Gastrocnemius medialis (tissue), 4 donors: Measurements from ENCODE around the gene CYB5RL. TPM values are rescaled to one million over a fixed set of nuclear protein-coding genes. Genes with fewer than 3 reads are reported as not detected.
"Not testable (repeated sequence)": the region's sequence is repeated elsewhere in the genome, so short reads cannot be mapped to it uniquely, and the experiment has no call there.

ENCODE experiments used
- ATAC-seq, 2 donors: fragments of 150-250 bp; one replicate each; pipeline ENCODE4 v1.9.1; 2016
- DNase-seq, 2 donors: peaks; one replicate each; pipeline ENCODE4 v3.0.0-alpha.2; 2019
- H3K27ac ChIP-seq, 4 donors: fragments of 200-600 bp; sonication (generic); 1 replicate in 1 of 4; 2 replicates in 3 of 4; pipeline ENCODE4 v1.5.1; 2016 to 2018; ENCODE audit warnings: mild to moderate bottlenecking in 2 of 4, moderate library complexity in 1 of 4
- H3K27me3 ChIP-seq, 3 donors: fragments of 200-600 bp; sonication (generic) in 2 of 3; 1 replicate in 1 of 3; 2 replicates in 2 of 3; pipeline versions ENCODE4 v1.5.1 to v1.6.0; 2016 to 2019; ENCODE audit warnings: mild to moderate bottlenecking in 1 of 3, moderate library complexity in 1 of 3
- H3K36me3 ChIP-seq, 2 donors: fragments of 200-600 bp; sonication (generic) in 1 of 2; one replicate each; pipeline ENCODE4 v1.5.1; 2017 to 2018
- H3K4me1 ChIP-seq, 2 donors: fragments of 200-600 bp; sonication (generic) in 1 of 2; one replicate each; pipeline ENCODE4 v1.5.1; 2016 to 2017; ENCODE audit warnings: mild to moderate bottlenecking in 2 of 2
- H3K4me3 ChIP-seq, 4 donors: fragments of 200-600 bp; sonication (generic) in 3 of 4; 1 replicate in 1 of 4; 2 replicates in 3 of 4; pipeline ENCODE4 v1.5.1; 2016 to 2019; ENCODE audit warnings: mild to moderate bottlenecking in 2 of 4
- H3K9me3 ChIP-seq, 3 donors: fragments of 200-600 bp; sonication (generic) in 2 of 3; 1 replicate in 1 of 3; 2 replicates in 2 of 3; pipeline ENCODE4 v1.5.1; 2016 to 2019
- CTCF ChIP-seq, 5 experiments: fragments of 450-650 bp in 3 of 5; fragments of 200-600 bp in 2 of 5; sonication (generic) in 2 of 5; IDR thresholded peaks in 4 of 5; conservative IDR thresholded peaks in 1 of 5; 1 replicate in 4 of 5; 2 replicates in 1 of 5; pipeline ENCODE4 v1.5.1; 2016 to 2019; ENCODE audit warnings: antibody characterized with exemption in 5 of 5, mild to moderate bottlenecking in 3 of 5, moderate library complexity in 3 of 5
- POLR2A ChIP-seq, 2 donors: fragments of 450-650 bp; IDR thresholded peaks; one replicate each; pipeline ENCODE4 v1.6.1; 2017; ENCODE audit warnings: antibody characterized with exemption in 2 of 2, mild to moderate bottlenecking in 2 of 2, moderate library complexity in 2 of 2
- in situ Hi-C, 4 donors: fragments of 200-750 bp; cut with MboI; loops; one replicate each; pipeline versions ENCODE4 v1.15.0 to v1.8.0; 2017; ENCODE audit warnings: low sequenced_read_pairs in 4 of 4
- intact Hi-C: fragments of 100-400 bp; cut with DNase I; formaldehyde crosslinking; loops from one replicate; pipeline ENCODE4 v1.15.1; 2023; ENCODE audit warnings: low total_unique reads
- total RNA-seq, 4 donors: library from RNA; depleted of rRNA; stranded (reverse); fragments of >200 nt; gene quantifications; one replicate each; pipeline versions ENCODE4 v1.1.0 to v1.2.3, GENCODE V29; 2016

CYB5RL gene
- total RNA-seq, 4 donors from 2014 or later = 1.8 to 5.8 (median 3.4) TPM

DNA sequence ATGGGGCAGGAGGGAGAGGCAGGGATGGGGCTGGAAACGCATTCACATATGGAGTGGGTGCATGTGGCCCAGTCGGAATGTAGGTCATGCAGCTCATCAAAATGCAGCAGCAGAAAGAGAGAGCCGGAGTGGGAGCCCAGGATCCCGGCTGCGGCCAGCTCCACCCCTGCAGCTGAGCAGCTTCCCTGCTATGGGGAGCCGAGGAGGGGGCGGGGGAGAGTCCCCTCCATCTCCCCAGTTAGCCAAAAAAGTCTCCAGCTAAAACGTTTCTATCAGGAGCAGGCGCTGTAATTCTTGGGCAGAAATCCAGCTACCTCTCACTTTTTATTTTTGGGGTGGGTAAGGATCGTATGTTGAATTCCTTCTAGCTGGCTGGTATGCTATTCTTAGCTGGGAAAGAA, 39.8 kb upstream of the CYB5RL start:
- ATAC-seq = no peak

DNA sequence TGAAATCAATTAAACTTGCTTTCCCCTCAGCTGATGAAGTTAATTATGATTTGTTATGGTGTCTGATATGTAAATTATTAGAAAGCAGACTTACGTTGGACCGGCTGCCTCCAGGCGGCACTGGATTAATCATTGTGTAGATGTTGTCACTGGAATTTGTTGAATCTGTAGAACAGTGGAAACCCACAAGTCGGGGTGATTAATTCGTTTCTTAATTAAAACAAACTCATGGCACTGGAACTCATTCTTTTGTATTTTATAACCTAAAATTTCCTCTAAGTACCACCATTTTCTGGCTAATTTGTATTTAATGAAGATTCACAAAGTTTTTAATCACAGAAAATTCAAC, 39.2 kb upstream of the CYB5RL start:
- no peaks in the 10 kb centered on the region for H3K9me3 ChIP-seq
- no peak overlapping the region for H3K27ac ChIP-seq
- no peak overlapping the region for H3K4me3 ChIP-seq
- no peak for ATAC-seq
- TF ChIP-seq POLR2A (IDR thresholded peaks at IDR 0.05) = no peak
- no peak for TF ChIP-seq CTCF (IDR thresholded peaks at IDR 0.05 in 4 of 5, conservative IDR thresholded peaks at IDR 0.05 in 1 of 5)
- no peak for DNase-seq
- H3K36me3 ChIP-seq = peaks cover 5 to 34% of the 10 kb centered on the region in 2 donors
- no peaks in the 10 kb centered on the region for H3K27me3 ChIP-seq
- peaks cover 0 to 5% of the 10 kb centered on the region in 2 donors for H3K4me1 ChIP-seq
- intact Hi-C loops (no loop called here), in situ Hi-C loops (no loop called here)

More for the DNA sequence above, 39.8 kb upstream of the CYB5RL start:
- Histone ChIP-seq H3K27ac (no peak overlapping the region), H3K4me3 (no peak overlapping the region), H3K27me3 (no peaks in the 10 kb centered on the region), H3K9me3 (no peaks in the 10 kb centered on the region), H3K36me3 (peaks cover 5 to 34% of the 10 kb centered on the region in 2 donors), H3K4me1 (peaks cover 0 to 5% of the 10 kb centered on the region in 2 donors)
- intact Hi-C loops (no loop called here), in situ Hi-C loops (no loop called here)
- TF ChIP-seq POLR2A (IDR thresholded peaks at IDR 0.05) (no peak), CTCF (IDR thresholded peaks at IDR 0.05 in 4 of 5, conservative IDR thresholded peaks at IDR 0.05 in 1 of 5) (no peak)
- DNase-seq = no peak

- Histone ChIP-seq H3K4me3 (no peak overlapping the region), H3K27ac (no peak overlapping the region), H3K36me3 (peaks cover 5 to 34% of the 10 kb centered on the region in 2 donors), H3K9me3 (no peaks in the 10 kb centered on the region), H3K27me3 (no peaks in the 10 kb centered on the region), H3K4me1 (peaks cover 0 to 5% of the 10 kb centered on the region in 2 donors)
- TF ChIP-seq CTCF (IDR thresholded peaks at IDR 0.05 in 4 of 5, conservative IDR thresholded peaks at IDR 0.05 in 1 of 5) = no peak
- no peak for TF ChIP-seq POLR2A (IDR thresholded peaks at IDR 0.05)
- intact Hi-C loops (no loop called here), in situ Hi-C loops (no loop called here)
- ATAC-seq = no peak
- DNase-seq = no peak
These were observed 38.7 kb upstream of the CYB5RL start for GRCh38 chr1:54238353-54239034.

- ATAC-seq (no peak), DNase-seq (no peak)
- H3K27me3 ChIP-seq = no peaks in the 10 kb centered on the region
- H3K4me1 ChIP-seq = peaks cover 0 to 5% of the 10 kb centered on the region in 2 donors
- no peak overlapping the region for H3K4me3 ChIP-seq
- H3K27ac ChIP-seq = no peak overlapping the region
- TF ChIP-seq POLR2A (IDR thresholded peaks at IDR 0.05) (no peak), CTCF (IDR thresholded peaks at IDR 0.05 in 4 of 5, conservative IDR thresholded peaks at IDR 0.05 in 1 of 5) (no peak)
- no peaks in the 10 kb centered on the region for H3K9me3 ChIP-seq
- H3K36me3 ChIP-seq = peaks cover 5 to 29% of the 10 kb centered on the region in 2 donors
- in situ Hi-C loops = no loop called here
- intact Hi-C loops = no loop called here
These were observed 37.8 kb upstream of the CYB5RL start for GRCh38 chr1:54237586-54237985.

GRCh38 chr1:54234284-54234683, 34.5 kb upstream of the CYB5RL start:
- DNase-seq (no peak), ATAC-seq (no peak)
- H3K4me1 ChIP-seq = peaks cover under 1 to 5% of the 10 kb centered on the region in 2 donors
- in situ Hi-C loops = no loop called here
- TF ChIP-seq CTCF (IDR thresholded peaks at IDR 0.05 in 4 of 5, conservative IDR thresholded peaks at IDR 0.05 in 1 of 5) = no peak
- no peak for TF ChIP-seq POLR2A (IDR thresholded peaks at IDR 0.05)
- no peaks in the 10 kb centered on the region for H3K27me3 ChIP-seq
- H3K36me3 ChIP-seq = peaks cover 5 to 25% of the 10 kb centered on the region in 2 donors
- intact Hi-C loops = no loop called here
- no peak overlapping the region for H3K27ac ChIP-seq
- no peaks in the 10 kb centered on the region for H3K9me3 ChIP-seq
- no peak overlapping the region for H3K4me3 ChIP-seq

DNA sequence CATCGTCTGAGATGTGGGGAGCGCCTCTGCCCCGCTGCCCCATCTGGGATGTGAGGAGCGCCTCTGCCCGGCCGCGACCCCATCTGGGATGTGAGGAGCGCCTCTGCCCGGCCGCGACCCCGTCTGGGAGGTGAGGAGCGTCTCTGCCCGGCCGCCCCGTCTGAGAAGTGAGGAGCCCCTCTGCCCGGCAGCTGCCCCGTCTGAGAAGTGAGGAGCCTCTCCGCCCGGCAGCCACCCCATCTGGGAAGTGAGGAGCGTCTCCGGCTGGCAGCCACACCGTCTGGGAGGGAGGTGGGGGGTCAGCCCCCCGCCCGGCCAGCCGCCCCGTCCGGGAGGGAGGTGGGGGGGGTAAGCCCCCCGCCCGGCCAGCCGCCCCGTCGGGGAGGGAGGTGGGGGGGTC, 33.4 kb upstream of the CYB5RL start:
- ATAC-seq, DNase-seq, H3K27ac ChIP-seq, in situ Hi-C loops, intact Hi-C loops, H3K9me3 ChIP-seq, H3K4me3 ChIP-seq, H3K27me3 ChIP-seq, H3K4me1 ChIP-seq: not testable (repeated sequence)
- H3K36me3 ChIP-seq = peaks cover 5 to 17% of the 10 kb centered on the region in 2 donors
